IPS-18c (cell line): ENCODE data around the gene PARD3.

Experiments used
- H3K4me3 ChIP-seq: 2 replicates; pipeline ENCODE4 v1.7.0; 2013; ENCODE audit warnings: low read depth, mild to moderate bottlenecking, low read length, moderate library complexity; ENCODE audit not compliant: insufficient read depth
- H3K9me3 ChIP-seq: one replicate; pipeline ENCODE4 v1.6.1; 2013; ENCODE audit warnings: mild to moderate bottlenecking, low read length, moderate library complexity; ENCODE audit not compliant: control insufficient read depth, insufficient read depth

The PARD3 gene

GRCh38 chr10:34157501-34157900 lies 657.6 kb downstream of the PARD3 start:
- Histone ChIP-seq H3K9me3 (no peaks in the 10 kb centered on the region), H3K4me3 (no peak overlapping the region)

GRCh38 chr10:34156781-34157425 lies 658.2 kb downstream of the PARD3 start:
- H3K4me3 ChIP-seq: no peak overlapping the region
- H3K9me3 ChIP-seq: no peaks in the 10 kb centered on the region

- H3K9me3 ChIP-seq: no peaks in the 10 kb centered on the region
- no peak overlapping the region for H3K4me3 ChIP-seq
These were observed 659.3 kb downstream of the PARD3 start for GRCh38 chr10:34155812-34156211.

GRCh38 chr10:34154383-34154900 lies 660.7 kb downstream of the PARD3 start:
- Histone ChIP-seq H3K9me3 (no peaks in the 10 kb centered on the region), H3K4me3 (no peak overlapping the region)

GRCh38 chr10:34153663-34154382 lies 661.3 kb downstream of the PARD3 start:
- H3K9me3 ChIP-seq: no peaks in the 10 kb centered on the region
- H3K4me3 ChIP-seq: no peak overlapping the region

GRCh38 chr10:34152434-34152833 lies 662.7 kb downstream of the PARD3 start:
- Histone ChIP-seq H3K9me3 (no peaks in the 10 kb centered on the region), H3K4me3 (no peak overlapping the region)

- Histone ChIP-seq H3K4me3 (no peak overlapping the region), H3K9me3 (no peaks in the 10 kb centered on the region)
These were observed 663.2 kb downstream of the PARD3 start for GRCh38 chr10:34151931-34152330.

- no peaks in the 10 kb centered on the region for H3K9me3 ChIP-seq
- no peak overlapping the region for H3K4me3 ChIP-seq
These were observed 663.6 kb downstream of the PARD3 start for GRCh38 chr10:34151481-34151880.

GRCh38 chr10:34150103-34150502 lies 665.0 kb downstream of the PARD3 start:
- H3K4me3 ChIP-seq: no peak overlapping the region
- H3K9me3 ChIP-seq: no peaks in the 10 kb centered on the region

- H3K9me3 ChIP-seq: no peaks in the 10 kb centered on the region
- H3K4me3 ChIP-seq: no peak overlapping the region
These were observed 666.8 kb downstream of the PARD3 start for GRCh38 chr10:34148305-34148657.

- Histone ChIP-seq H3K9me3 (no peaks in the 10 kb centered on the region), H3K4me3 (no peak overlapping the region)
These were observed 667.3 kb downstream of the PARD3 start for GRCh38 chr10:34147641-34148304.

- no peak overlapping the region for H3K4me3 ChIP-seq
These were observed 669.4 kb downstream of the PARD3 start for GRCh38 chr10:34145715-34146114.

GRCh38 chr10:34143466-34143865 lies 671.6 kb downstream of the PARD3 start:
- no peak overlapping the region for H3K4me3 ChIP-seq
- no peaks in the 10 kb centered on the region for H3K9me3 ChIP-seq

More at GRCh38 chr10:34145715-34146114, 669.4 kb downstream of the PARD3 start:
- H3K9me3 ChIP-seq: no peaks in the 10 kb centered on the region

- H3K4me3 ChIP-seq: no peak overlapping the region
- H3K9me3 ChIP-seq: no peaks in the 10 kb centered on the region
These were observed 673.9 kb downstream of the PARD3 start for GRCh38 chr10:34141032-34141680.

- Histone ChIP-seq H3K9me3 (no peaks in the 10 kb centered on the region), H3K4me3 (no peak overlapping the region)
These were observed 675.5 kb downstream of the PARD3 start for GRCh38 chr10:34139559-34139958.

- Histone ChIP-seq H3K9me3 (no peaks in the 10 kb centered on the region), H3K4me3 (no peak overlapping the region)
These were observed 677.1 kb downstream of the PARD3 start for GRCh38 chr10:34137955-34138354.

GRCh38 chr10:34137201-34137600 lies 677.9 kb downstream of the PARD3 start:
- H3K9me3 ChIP-seq: no peaks in the 10 kb centered on the region
- H3K4me3 ChIP-seq: no peak overlapping the region

- Histone ChIP-seq H3K4me3 (no peak overlapping the region), H3K9me3 (no peaks in the 10 kb centered on the region)
These were observed 679.6 kb downstream of the PARD3 start for GRCh38 chr10:34135515-34135914.
